K562 (cell line): ENCODE results near the gene TRIM24. TPM values are rescaled to one million over a fixed set of nuclear protein-coding genes. Genes with fewer than 3 reads are reported as not detected.

ENCODE experiments used
- ATAC-seq: fragments of 200-7000 bp; cut with Tn5 transposase; 3 replicates; pipeline ENCODE4 v1.9.1; 2020; ENCODE audit warnings: moderate library complexity
- BruUV-seq: library from RNA; stranded (reverse); fragments of 400-500 nt; replicated peaks from 2 replicates; lab custom pipeline; 2021; lab: Mats Ljungman, UMichigan
- CTCF ChIA-PET: fragments of 300-600 bp; formaldehyde crosslinking; extraction: SDS; loops from one replicate; lab custom pipeline; 2021; ENCODE audit warnings: low intra/inter-chr PET ratio; lab: Yijun Ruan, JAX
- POLR2A ChIA-PET: fragments of 300-600, 350-650 bp; sonication (Branson Sonifier 250); formaldehyde crosslinking; extraction: SDS; loops from one replicate; lab custom pipeline; 2021; ENCODE audit warnings: antibody characterized with exemption, inconsistent platforms; lab: Yijun Ruan, JAX
- DNase-seq, 4 experiments: peaks; one replicate each; pipeline versions ENCODE4 v3.0.0 to v3.0.0-alpha.2; 2011 to 2018; ENCODE audit warnings: low spot score in 3 of 4, mixed read lengths in 3 of 4; ENCODE audit errors: extremely low read depth in 1 of 4
- FAIRE-seq: peaks from 2 replicates; lab custom pipeline; 2011; peaks lifted over from hg19 to GRCh38; lab: Jason Lieb, UNC
- H2AFZ ChIP-seq: 2 replicates; pipeline ENCODE4 v1.6.0; 2011; ENCODE audit warnings: low read depth, low read length, control low read depth, inconsistent platforms
- H3K27ac ChIP-seq: fragments of 200-600 bp; 3 replicates; pipeline ENCODE4 v1.8.0; 2011; ENCODE audit warnings: low read depth, mild to moderate bottlenecking, control low read depth, inconsistent platforms, low read length, moderate library complexity, mixed read lengths; ENCODE audit errors: extremely low read depth
- H3K27me3 ChIP-seq, 2 experiments: fragments of 300-600 bp in 1 of 2; 2 replicates in 1 of 2; 3 replicates in 1 of 2; pipeline versions ENCODE4 v1.6.0 to v1.8.0; 2011; ENCODE audit warnings: inconsistent platforms in 2 of 2, low read length in 2 of 2, mild to moderate bottlenecking in 1 of 2, mixed read lengths in 1 of 2, moderate library complexity in 1 of 2; ENCODE audit not compliant: control insufficient read depth in 2 of 2, insufficient read depth in 2 of 2
- H3K36me3 ChIP-seq: fragments of 300-600 bp; 3 replicates; pipeline ENCODE4 v1.8.0; 2011; ENCODE audit warnings: mild to moderate bottlenecking, low read length, inconsistent platforms; ENCODE audit not compliant: control insufficient read depth, insufficient read depth
- H3K4me1 ChIP-seq, 2 experiments: fragments of 200-600 bp in 1 of 2; replicated peaks in 1 of 2; 2 replicates in 1 of 2; 3 replicates in 1 of 2; pipeline versions ENCODE4 v1.5.1 to v1.8.0; 2011; ENCODE audit warnings: inconsistent platforms in 2 of 2, low read length in 2 of 2, mild to moderate bottlenecking in 1 of 2, mixed read lengths in 1 of 2, moderate library complexity in 1 of 2; ENCODE audit not compliant: control insufficient read depth in 2 of 2, insufficient read depth in 2 of 2
- H3K4me2 ChIP-seq: 2 replicates; pipeline ENCODE4 v1.6.1; 2011; ENCODE audit warnings: low read length, control low read depth, inconsistent platforms, mixed read lengths; ENCODE audit not compliant: insufficient read depth
- H3K4me3 ChIP-seq: fragments of 200-600 bp; sonication (generic), shearing (Covaris generic); 2 replicates; pipeline ENCODE4 v1.5.1; 2016; ENCODE audit warnings: control low read depth, inconsistent platforms
- H3K79me2 ChIP-seq: fragments of 200-600 bp; 3 replicates; pipeline ENCODE4 v1.8.0; 2011; ENCODE audit warnings: low read length, inconsistent platforms; ENCODE audit not compliant: control insufficient read depth, insufficient read depth
- H3K9ac ChIP-seq, 2 experiments: 2 replicates each; pipeline versions ENCODE4 v1.6.0 to v1.6.1; 2011; ENCODE audit warnings: low read depth in 2 of 2, low read length in 2 of 2, control low read depth in 1 of 2, inconsistent platforms in 1 of 2, mild to moderate bottlenecking in 1 of 2, mixed read lengths in 1 of 2; ENCODE audit not compliant: insufficient read depth in 1 of 2
- H3K9me1 ChIP-seq: one replicate; pipeline ENCODE4 v1.6.0; 2011; ENCODE audit warnings: inconsistent platforms, mild to moderate bottlenecking, low read length, moderate library complexity; ENCODE audit not compliant: control insufficient read depth, insufficient read depth
- H3K9me3 ChIP-seq: replicated peaks from 2 replicates; pipeline ENCODE4 v1.5.1; 2011; ENCODE audit warnings: low read depth, low read length, inconsistent platforms; ENCODE audit not compliant: control insufficient read depth, insufficient read depth
- H4K20me1 ChIP-seq: replicated peaks from 2 replicates; pipeline ENCODE4 v1.6.1; 2011; ENCODE audit warnings: low read length, inconsistent platforms, mixed read lengths; ENCODE audit not compliant: control insufficient read depth, insufficient read depth
- AFF1 ChIP-seq, 2 experiments: fragments of 450-650 bp; IDR thresholded peaks; 2 replicates each; pipeline ENCODE4 v1.6.1; 2018; ENCODE audit warnings: mild to moderate bottlenecking in 2 of 2, low read depth in 1 of 2; ENCODE audit not compliant: partially characterized antibody in 2 of 2
- CBX1 ChIP-seq: sonication (generic); IDR thresholded peaks from 2 replicates; pipeline ENCODE4 v1.6.1; 2016; ENCODE audit warnings: antibody characterized with exemption, low read depth, mild to moderate bottlenecking
- CHAMP1 ChIP-seq: fragments of 450-650 bp; IDR thresholded peaks from 2 replicates; pipeline ENCODE4 v1.6.1; 2016; ENCODE audit warnings: mild to moderate bottlenecking
- ELF1 ChIP-seq: fragments of 200-800 bp; sonication (Bioruptor generic); IDR thresholded peaks from 2 replicates; pipeline ENCODE4 v1.6.1; 2016; ENCODE audit warnings: missing genetic modification characterization, missing compliant biosample characterization
- JUN ChIP-seq, 2 experiments: sonication (generic) in 1 of 2; formaldehyde crosslinking in 1 of 2; IDR thresholded peaks; 2 replicates each; pipeline versions ENCODE4 v1.6.1 to v1.8.0; 2012 to 2022; ENCODE audit warnings: borderline replicate concordance in 2 of 2, mild to moderate bottlenecking in 2 of 2, improper control_type of control experiment in 1 of 2, low read depth in 1 of 2, low read length in 1 of 2, missing genetic modification reagents in 1 of 2
- MEF2A ChIP-seq: IDR thresholded peaks from 2 replicates; pipeline ENCODE4 v1.6.1; 2011; ENCODE audit warnings: low read depth, mild to moderate bottlenecking, low read length, moderate library complexity; ENCODE audit not compliant: control insufficient read depth
- MTA3 ChIP-seq: fragments of 450-650 bp; formaldehyde crosslinking; IDR thresholded peaks from 2 replicates; pipeline ENCODE4 v1.6.1; 2017; ENCODE audit warnings: mild to moderate bottlenecking, borderline replicate concordance
- SPI1 ChIP-seq: IDR thresholded peaks from 2 replicates; pipeline ENCODE4 v1.6.1; 2011; ENCODE audit warnings: low read depth, low read length, control low read depth, borderline replicate concordance
- XRCC3 ChIP-seq: fragments of 450-650 bp; IDR thresholded peaks from 2 replicates; pipeline ENCODE4 v1.6.1; 2017; ENCODE audit warnings: mild to moderate bottlenecking, moderate library complexity
- WGBS: fragments of 100-300 bp; shearing (Covaris generic); methylation state at CpG from one replicate; pipeline ENCODE4 v1.1.6; 2016; ENCODE audit warnings: low coverage, mixed read lengths; ENCODE audit not compliant: insufficient coverage; ENCODE audit errors: missing lambda C conversion rate; 5-methylcytosine and 5-hydroxymethylcytosine counted together
- in situ Hi-C: fragments of 300-500 bp; cut with MboI; formaldehyde crosslinking; loops from 4 replicates; pipeline ENCODE4 v1.15.0; 2018; ENCODE audit warnings: inconsistent platforms, mixed read lengths
- intact Hi-C: fragments of 100-400 bp; cut with micrococcal nuclease; formaldehyde crosslinking; loops from 2 replicates; pipeline ENCODE4 v1.14.2; 2022
- polyA plus RNA-seq, 8 experiments: library from polyadenylated mRNA; depleted of rRNA in 4 of 8; stranded (reverse) in 5 of 8; unstranded in 3 of 8; fragments of >200 nt; fragmentation: Nextera tagmentation in 2 of 8; fragmentation: Illumina TruSeq in 1 of 8; extraction: Ambion mirVana in 2 of 8; extraction: Trizol in 1 of 8; gene quantifications; 2 replicates each; pipeline versions ENCODE4 v1.2.1 to v1.2.3, GENCODE V29; 2011 to 2014; ENCODE audit warnings: inconsistent platforms in 1 of 8, missing spikeins in 1 of 8
- total RNA-seq, 7 experiments: library from RNA; depleted of rRNA in 6 of 7; stranded (reverse); fragments of >200 nt in 6 of 7; fragmentation: Illumina TruSeq in 2 of 7; extraction: Trizol in 2 of 7; gene quantifications; 2 replicates each; pipeline versions ENCODE4 v1.2.1 to v1.2.3, GENCODE V29; 2011 to 2021; ENCODE audit warnings: low replicate concordance in 1 of 7
- TF ChIP-seq, protein P1 (sequence below): fragments of 250-450 bp; sonication (Bioruptor Pico); IDR thresholded peaks from 2 replicates; pipeline ENCODE4 v1.5.1; 2021; ENCODE audit warnings: mild to moderate bottlenecking

TRIM24 gene
- total and polyA plus RNA-seq, 9 of the 15 experiments (the other 6 are each of a cell fraction or from before 2014, with no cell fraction given): 13.4 to 74.0 (median 41.7) TPM

DNA sequence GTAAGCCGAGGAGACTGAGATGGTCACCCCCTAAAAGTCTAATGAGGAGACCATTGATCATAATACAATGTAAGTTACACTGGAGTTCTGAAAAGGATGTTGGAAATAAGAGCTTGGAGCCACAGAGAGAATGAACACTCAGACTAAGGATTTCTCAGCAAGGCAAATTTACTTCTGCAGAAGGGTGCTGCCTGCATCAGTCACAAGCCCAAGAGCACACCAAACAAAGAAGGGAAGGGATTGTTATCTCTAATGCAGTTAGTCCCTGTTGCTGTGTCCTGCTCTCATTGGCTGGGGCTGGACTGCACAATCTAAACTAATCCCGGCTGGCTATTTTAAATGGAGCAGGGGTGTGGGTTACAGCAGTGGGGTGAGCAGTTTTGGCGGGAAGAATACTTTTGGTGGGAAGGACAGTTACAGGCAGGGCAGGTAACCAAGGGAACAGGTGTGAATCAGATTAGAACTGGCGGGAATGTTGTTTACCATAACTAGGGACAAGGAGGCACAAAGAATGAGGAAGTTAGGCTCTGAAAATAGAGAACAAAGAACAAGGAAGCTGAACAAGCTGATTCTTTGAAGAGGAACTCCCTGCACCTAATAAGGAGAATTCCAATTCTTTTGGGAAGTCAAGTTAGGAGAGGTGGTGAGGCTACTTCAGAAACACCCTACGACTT lies 30.3 kb upstream of the TRIM24 start:
- CTCF ChIA-PET: no interaction called here
- FAIRE-seq (no peak), DNase-seq (no peak), ATAC-seq (no peak)
- Histone ChIP-seq H3K27ac (no peak overlapping the region), H3K36me3 (no peaks in the 10 kb centered on the region), H3K4me2 (no peak overlapping the region), H3K27me3 (no peaks in the 10 kb centered on the region), H3K79me2 (no peaks in the 10 kb centered on the region), H3K4me1 (no peaks in the 10 kb centered on the region), H2AFZ (no peak overlapping the region), H3K9me3 (peaks cover 44% of the 10 kb centered on the region), H3K9me1 (no peaks in the 10 kb centered on the region), H4K20me1 (no peaks in the 10 kb centered on the region), H3K9ac (no peak overlapping the region), H3K4me3 (no peak overlapping the region)
- POLR2A ChIA-PET: interaction anchor here (0.6 to 1.2 kb wide), 2 partner anchors 30 to 47 kb away, joined by 3 to 4 read pairs; partner anchors contain the start of gene TRIM24
- WGBS: 22% methylated on average over 5 of the region's 5 CpGs
- intact Hi-C loops: no loop called here
- no TSS peak for BruUV-seq
- in situ Hi-C loops: no loop called here
- TF ChIP-seq ELF1 (tag): no peak
- TF ChIP-seq XRCC3: peak; percentile 94
- TF ChIP-seq AFF1 (IDR thresholded peaks at IDR 0.05; ENCODE audit: low read depth in 1 of 2, partially characterized antibody in 2 of 2): peak in 1 of 2 experiments; percentile 52
- TF ChIP-seq MTA3: peak; percentile 65
- peak; percentile 90 for TF ChIP-seq CBX1
- peak; percentile 53; the same call in 1 of the 2 replicates for TF ChIP-seq JUN (IDR thresholded peaks at IDR 0.05; ENCODE audit: borderline replicate concordance, low read depth, low read length)
- TF ChIP-seq JUN (CRISPR knock-in tag; IDR thresholded peaks at IDR 0.05; ENCODE audit: borderline replicate concordance): no peak
- TF ChIP-seq MEF2A: no peak
- 0 out of 2 replicates have a peak, but pooled peaks have one; percentile 20 for TF ChIP-seq CHAMP1
- TF ChIP-seq SPI1: peak; percentile 21; the same call in 1 of the 2 replicates
- TF ChIP-seq, protein P1, sequence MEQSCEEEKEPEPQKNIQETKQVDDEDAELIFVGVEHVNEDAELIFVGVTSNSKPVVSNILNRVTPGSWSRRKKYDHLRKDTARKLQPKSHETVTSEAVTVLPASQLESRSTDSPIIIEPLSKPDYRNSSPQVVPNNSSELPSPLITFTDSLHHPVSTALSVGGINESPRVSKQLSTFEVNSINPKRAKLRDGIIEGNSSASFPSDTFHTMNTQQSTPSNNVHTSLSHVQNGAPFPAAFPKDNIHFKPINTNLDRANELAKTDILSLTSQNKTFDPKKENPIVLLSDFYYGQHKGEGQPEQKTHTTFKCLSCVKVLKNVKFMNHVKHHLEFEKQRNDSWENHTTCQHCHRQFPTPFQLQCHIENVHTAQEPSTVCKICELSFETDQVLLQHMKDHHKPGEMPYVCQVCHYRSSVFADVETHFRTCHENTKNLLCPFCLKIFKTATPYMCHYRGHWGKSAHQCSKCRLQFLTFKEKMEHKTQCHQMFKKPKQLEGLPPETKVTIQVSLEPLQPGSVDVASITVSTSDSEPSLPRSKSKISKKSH (CRISPR knock-in tag): peak; percentile 77; the same call in 1 of the 2 replicates
